Small intestine (tissue), 7 donors: ENCODE measurements around the gene SLAMF6. TPM values are rescaled to one million over a fixed set of nuclear protein-coding genes. Genes with fewer than 3 reads are reported as not detected.

Source experiments
- DNase-seq, 2 donors: peaks; one replicate each; pipeline versions ENCODE4 v3.0.0 to v3.0.0-alpha.2; 2013
- FAIRE-seq: peaks from 2 replicates; lab custom pipeline; 2012; peaks lifted over from hg19 to GRCh38; lab: Jason Lieb, UNC
- H3K27ac ChIP-seq, 3 donors: one replicate each; pipeline ENCODE4 v1.5.1; 2013; ENCODE audit warnings: low read length in 2 of 3, mild to moderate bottlenecking in 2 of 3, control low read depth in 1 of 3, inconsistent platforms in 1 of 3, low read depth in 1 of 3, moderate library complexity in 1 of 3
- H3K27me3 ChIP-seq, 3 donors: one replicate each; pipeline ENCODE4 v1.6.1; 2013; ENCODE audit warnings: low read length in 3 of 3, inconsistent platforms in 1 of 3; ENCODE audit not compliant: control insufficient read depth in 3 of 3, insufficient read depth in 3 of 3
- H3K36me3 ChIP-seq, 3 donors: one replicate each; pipeline ENCODE4 v1.6.1; 2013; ENCODE audit warnings: low read length in 3 of 3, inconsistent platforms in 1 of 3, low read depth in 1 of 3, mild to moderate bottlenecking in 1 of 3, moderate library complexity in 1 of 3; ENCODE audit not compliant: control insufficient read depth in 3 of 3, insufficient read depth in 2 of 3
- H3K4me1 ChIP-seq, 3 donors: one replicate each; pipeline ENCODE4 v1.6.1; 2013; ENCODE audit warnings: low read length in 2 of 3, inconsistent platforms in 1 of 3, low read depth in 1 of 3, mild to moderate bottlenecking in 1 of 3, moderate library complexity in 1 of 3; ENCODE audit not compliant: control insufficient read depth in 3 of 3, insufficient read depth in 2 of 3
- H3K4me3 ChIP-seq, 3 donors: one replicate each; pipeline ENCODE4 v1.5.1; 2013; ENCODE audit warnings: low read length in 3 of 3, control low read depth in 1 of 3, inconsistent platforms in 1 of 3, low read depth in 1 of 3, mild to moderate bottlenecking in 1 of 3, moderate library complexity in 1 of 3
- H3K9me3 ChIP-seq, 2 donors: one replicate each; pipeline ENCODE4 v1.6.1; 2013; ENCODE audit warnings: low read depth in 1 of 2, low read length in 1 of 2; ENCODE audit not compliant: control insufficient read depth in 2 of 2, insufficient read depth in 1 of 2
- WGBS, 3 donors: extraction: QIAGEN DNeasy Blood & Tissue Kit; methylation state at CpG; one replicate each; pipeline ENCODE4 v1.1.7; 2013; 5-methylcytosine and 5-hydroxymethylcytosine counted together
- polyA plus RNA-seq, 4 donors: library from polyadenylated mRNA; stranded (reverse) in 3 of 4; unstranded in 1 of 4; fragments of 200-250 nt in 3 of 4; fragments of 120-200 nt in 1 of 4; gene quantifications; one replicate each; pipeline versions ENCODE4 v1.2.1 to v1.2.3, GENCODE V29; 2013
- donor health status: healthy with polysubstance abuse.
- donor health status: control.
- donor health status: control.
- donor health status: Bipolar disorder and iron deficiency.
- donor health status: healthy.

SLAMF6 gene
- polyA plus RNA-seq, 4 donors = 0.22 to 1.6 (median 1.1) TPM

- no peaks in the 10 kb centered on the region for H3K36me3 ChIP-seq
- WGBS, 3 donors = 63 to 77% (median 73%) methylated on average over 5 of the region's 5 CpGs
- no peaks in the 10 kb centered on the region for H3K27me3 ChIP-seq
- H3K9me3 ChIP-seq = no peaks in the 10 kb centered on the region
- no peak for DNase-seq
- no peak overlapping the region for H3K27ac ChIP-seq
- H3K4me1 ChIP-seq = peaks cover 0 to 12% (median 2%) of the 10 kb centered on the region in 3 donors
- H3K4me3 ChIP-seq = no peak overlapping the region
- FAIRE-seq = no peak
These were observed 26.1 kb upstream of the SLAMF6 start for GRCh38 chr1:160548960-160549664.

DNA sequence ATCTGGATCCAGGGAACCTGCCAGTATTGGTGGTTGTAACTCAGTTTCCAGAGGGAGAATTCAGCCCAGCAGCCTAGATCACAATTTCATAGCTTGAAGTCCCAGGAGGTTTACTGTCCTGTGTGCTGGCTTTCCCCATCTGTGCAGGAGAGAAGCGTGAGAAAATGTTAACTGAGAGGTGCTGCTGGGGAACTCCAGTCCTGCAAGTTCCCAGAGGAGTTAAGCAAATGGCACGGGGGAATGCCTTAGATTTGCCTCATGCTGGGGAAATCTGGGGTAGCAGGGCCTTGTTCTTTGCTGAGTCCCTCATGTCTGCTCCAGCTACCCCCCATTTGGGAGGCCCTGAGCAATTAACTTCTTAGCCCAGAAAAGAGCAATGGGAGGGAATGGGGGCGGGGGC lies 25.1 kb upstream of the SLAMF6 start:
- no peak overlapping the region for H3K27ac ChIP-seq
- DNase-seq = no peak
- peaks cover 2 to 14% (median 2%) of the 10 kb centered on the region in 3 donors for H3K4me1 ChIP-seq
- H3K36me3 ChIP-seq = no peaks in the 10 kb centered on the region
- WGBS, 3 donors = 77 to 94% (median 84%) methylated on average over 3 of the region's 3 CpGs
- H3K9me3 ChIP-seq = no peaks in the 10 kb centered on the region
- no peaks in the 10 kb centered on the region for H3K27me3 ChIP-seq
- H3K4me3 ChIP-seq = no peak overlapping the region
- FAIRE-seq = no peak

DNA sequence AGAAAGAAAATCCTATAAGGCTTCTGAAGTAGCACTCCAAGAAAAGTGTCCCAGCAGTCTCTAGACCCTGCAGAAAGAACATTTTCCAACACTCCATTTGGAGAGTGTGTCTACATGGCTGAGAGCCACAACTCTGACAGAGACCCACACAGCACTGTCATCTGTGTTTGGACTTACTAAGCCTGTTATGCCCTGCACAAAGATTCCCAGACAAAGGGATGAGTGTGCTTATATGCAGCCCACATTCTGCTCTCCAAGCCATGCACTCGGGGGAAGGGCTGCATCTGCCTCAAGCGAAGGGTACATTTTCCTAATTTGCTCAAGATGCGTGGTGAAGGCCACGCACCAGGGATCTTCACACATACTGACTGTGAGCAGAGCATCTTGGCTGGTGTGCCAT lies 24.4 kb upstream of the SLAMF6 start:
- no peak for DNase-seq
- H3K4me1 ChIP-seq = peaks cover 4 to 21% (median 4%) of the 10 kb centered on the region in 3 donors
- no peak overlapping the region for H3K4me3 ChIP-seq
- H3K9me3 ChIP-seq = no peaks in the 10 kb centered on the region
- WGBS, 3 donors = 81 to 88% (median 83%) methylated on average over 4 of the region's 4 CpGs
- H3K36me3 ChIP-seq = no peaks in the 10 kb centered on the region
- no peak for FAIRE-seq
- H3K27ac ChIP-seq = no peak overlapping the region
- no peaks in the 10 kb centered on the region for H3K27me3 ChIP-seq

DNA sequence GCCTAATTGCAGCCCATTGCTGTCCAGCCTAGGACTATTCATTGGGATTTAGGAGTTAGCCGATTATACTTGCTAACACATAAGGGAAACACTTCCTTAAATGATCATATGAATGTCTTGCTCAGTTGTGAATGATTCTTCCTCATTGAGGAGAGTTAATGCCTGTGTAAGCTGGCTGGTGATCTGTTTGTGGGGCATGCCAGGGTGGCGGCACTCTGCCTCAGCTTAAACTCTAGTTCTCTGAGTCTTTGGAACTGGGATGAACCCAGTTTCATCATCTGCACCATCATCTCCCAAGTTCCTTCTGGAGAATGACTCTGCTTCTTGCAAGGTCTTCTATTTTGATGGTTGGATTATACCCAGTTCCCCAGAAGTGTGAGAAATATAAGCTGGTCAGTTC lies 23.9 kb upstream of the SLAMF6 start:
- FAIRE-seq (no peak), DNase-seq (no peak)
- no peaks in the 10 kb centered on the region for H3K9me3 ChIP-seq
- H3K27me3 ChIP-seq = no peaks in the 10 kb centered on the region
- 81 to 98% (median 90%) methylated on average over 2 of the region's 2 CpGs for WGBS, 3 donors
- no peak overlapping the region for H3K27ac ChIP-seq
- no peaks in the 10 kb centered on the region for H3K36me3 ChIP-seq
- H3K4me3 ChIP-seq = no peak overlapping the region
- peaks cover 4 to 26% (median 4%) of the 10 kb centered on the region in 3 donors for H3K4me1 ChIP-seq

GRCh38 chr1:160544647-160545046 lies 21.6 kb upstream of the SLAMF6 start:
- no peak overlapping the region for H3K4me3 ChIP-seq
- H3K36me3 ChIP-seq = no peaks in the 10 kb centered on the region
- WGBS, 3 donors = 85 to 95% (median 95%) methylated on average over 1 of the region's 1 CpG
- H3K4me1 ChIP-seq = peaks cover 9 to 49% (median 14%) of the 10 kb centered on the region in 3 donors
- no peaks in the 10 kb centered on the region for H3K9me3 ChIP-seq
- FAIRE-seq (no peak), DNase-seq (peak; percentile 56 to 59)
- peak overlapping the region in 1 of 3 donors; percentile 18 for H3K27ac ChIP-seq
- H3K27me3 ChIP-seq = no peaks in the 10 kb centered on the region

DNA sequence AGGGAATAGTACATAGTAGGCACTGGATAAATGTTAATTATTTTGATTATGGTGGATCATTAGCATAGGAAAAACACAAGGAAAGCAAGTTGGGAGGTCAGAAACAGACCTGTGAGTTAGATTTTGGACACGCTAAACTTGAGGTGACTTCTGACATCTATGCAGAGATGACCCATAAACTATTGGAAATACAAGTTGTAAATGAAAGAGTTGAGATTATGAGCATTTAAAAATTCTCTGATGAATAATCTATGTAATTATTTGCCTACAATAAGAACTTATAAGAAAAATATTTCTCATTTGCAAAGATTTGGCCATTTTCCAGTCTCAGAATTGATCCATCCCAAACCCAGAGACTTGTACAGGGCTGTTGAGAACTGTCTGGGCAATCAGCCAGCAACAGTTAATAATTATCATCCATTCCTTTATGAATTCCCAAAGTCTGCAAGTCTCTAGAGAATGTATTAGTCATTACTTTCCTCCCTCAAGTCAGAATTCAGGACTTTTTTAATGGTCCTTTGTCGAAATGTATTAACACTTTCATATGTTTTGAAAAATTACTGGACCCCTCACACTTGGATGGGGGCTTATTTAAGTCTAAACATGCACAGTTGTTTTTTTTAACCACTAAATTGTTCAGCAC lies 19.4 kb upstream of the SLAMF6 start:
- peaks cover 9 to 60% (median 14%) of the 10 kb centered on the region in 3 donors for H3K4me1 ChIP-seq
- H3K4me3 ChIP-seq = no peak overlapping the region
- H3K36me3 ChIP-seq = no peaks in the 10 kb centered on the region
- DNase-seq (peak; percentile 86 to 89), FAIRE-seq (no peak)
- no peaks in the 10 kb centered on the region for H3K9me3 ChIP-seq
- H3K27me3 ChIP-seq = no peaks in the 10 kb centered on the region
- 2 to 29% (median 5%) methylated on average over 2 of the region's 2 CpGs for WGBS, 3 donors
- H3K27ac ChIP-seq = peak overlapping the region in 1 of 3 donors; percentile 97

DNA sequence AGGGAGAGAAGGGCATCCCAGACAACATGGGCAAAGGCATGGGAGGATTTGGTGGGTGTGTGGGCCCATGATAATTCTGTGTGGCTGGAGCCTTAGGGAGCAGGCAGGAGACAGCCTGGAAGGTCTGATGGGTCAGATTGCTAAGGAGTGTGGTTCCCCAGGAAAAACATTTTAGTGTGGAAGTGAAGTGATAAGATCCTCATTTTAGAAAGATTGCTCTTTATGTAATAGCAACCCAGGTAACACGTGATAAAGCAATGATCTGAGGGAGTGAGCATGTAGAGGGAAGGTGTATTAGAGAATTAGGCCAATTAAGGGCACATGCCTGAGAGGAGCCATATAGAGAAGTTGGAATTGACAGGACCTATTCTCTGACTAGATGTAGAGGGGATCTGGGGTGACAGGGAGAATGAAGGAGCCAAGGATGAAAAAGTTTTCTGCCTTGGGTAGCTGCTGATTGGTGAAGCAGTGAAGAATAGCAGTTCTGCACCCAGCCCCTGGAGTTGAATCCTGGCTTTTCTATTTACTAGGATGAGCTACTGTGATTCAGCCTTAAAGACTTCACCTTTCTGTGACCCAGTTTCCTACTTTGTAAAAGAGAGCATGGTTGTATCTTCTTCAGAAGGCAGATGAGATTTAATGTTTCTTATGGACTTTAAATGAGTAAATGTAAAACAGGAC lies 18.7 kb upstream of the SLAMF6 start:
- FAIRE-seq = no peak
- Histone ChIP-seq H3K27ac (peak overlapping the region; percentile 57 to 97 (median 79)), H3K4me1 (peaks cover 9 to 60% (median 14%) of the 10 kb centered on the region in 3 donors)

GRCh38 chr1:160540859-160541233 lies 17.8 kb upstream of the SLAMF6 start:
- FAIRE-seq = no peak
- Histone ChIP-seq H3K27me3 (no peaks in the 10 kb centered on the region), H3K36me3 (no peaks in the 10 kb centered on the region), H3K27ac (peak overlapping the region; percentile 80 to 97 (median 95)), H3K4me3 (no peak overlapping the region), H3K9me3 (peaks cover 0 to 5% of the 10 kb centered on the region in 2 donors), H3K4me1 (peaks cover 9 to 60% (median 14%) of the 10 kb centered on the region in 3 donors)
- no peak for DNase-seq

More for the DNA sequence above, 18.7 kb upstream of the SLAMF6 start:
- DNase-seq = peak in 1 of 2 donors; percentile 45
- Histone ChIP-seq H3K4me3 (no peak overlapping the region), H3K27me3 (no peaks in the 10 kb centered on the region), H3K36me3 (no peaks in the 10 kb centered on the region), H3K9me3 (peaks cover 0 to 2% of the 10 kb centered on the region in 2 donors)
- WGBS, 3 donors = 17 to 49% (median 20%) methylated on average over 1 of the region's 1 CpG
